A673 (cell line): Measurements from ENCODE around the gene STX11. TPM values are rescaled to one million over a fixed set of nuclear protein-coding genes. Genes with fewer than 3 reads are reported as not detected.

Experiments used
- BruUV-seq: library from RNA; stranded (reverse); fragments of 400-500 nt; replicated peaks from 2 replicates; lab custom pipeline; 2021; lab: Mats Ljungman, UMichigan
- CTCF ChIA-PET: fragments of 300-600 bp; sonication (Branson Sonifier 250); formaldehyde crosslinking; loops from one replicate; lab custom pipeline; 2022; ENCODE audit warnings: antibody characterized with exemption; lab: Charles Lee
- POLR2A ChIA-PET: fragments of 300-600 bp; sonication (Branson Sonifier 250); formaldehyde crosslinking; loops from one replicate; lab custom pipeline; 2022; ENCODE audit warnings: antibody characterized with exemption; ENCODE audit not compliant: low non-redundant PET; lab: Charles Lee
- DNase-seq: peaks from one replicate; pipeline ENCODE4 v3.0.0-alpha.2; 2015; ENCODE audit warnings: low spot score
- H3K27ac ChIP-seq: fragments of 200-600 bp; sonication (generic); 2 replicates; pipeline ENCODE4 v1.5.1; 2016; ENCODE audit warnings: mixed run types, low read depth, mild to moderate bottlenecking, mixed read lengths, antibody characterized with exemption, low read length; ENCODE audit not compliant: poor library complexity, severe bottlenecking
- H3K27me3 ChIP-seq: fragments of 200-600 bp; sonication (generic); replicated peaks from 2 replicates; pipeline ENCODE4 v1.6.1; 2017; ENCODE audit warnings: mixed run types, low read depth, mild to moderate bottlenecking, mixed read lengths, antibody characterized with exemption, low read length; ENCODE audit not compliant: insufficient read depth, poor library complexity
- H3K36me3 ChIP-seq: fragments of 200-600 bp; sonication (generic); 2 replicates; pipeline ENCODE4 v1.6.1; 2016; ENCODE audit warnings: mixed run types, mild to moderate bottlenecking, mixed read lengths, antibody characterized with exemption, low read length; ENCODE audit not compliant: insufficient read depth, poor library complexity, severe bottlenecking
- H3K4me1 ChIP-seq: fragments of 200-600 bp; sonication (generic); 2 replicates; pipeline ENCODE4 v1.6.1; 2017; ENCODE audit warnings: mixed run types, mild to moderate bottlenecking, mixed read lengths, antibody characterized with exemption, low read length; ENCODE audit not compliant: insufficient read depth, poor library complexity, severe bottlenecking
- H3K4me3 ChIP-seq: fragments of 200-600 bp; sonication (generic); 2 replicates; pipeline ENCODE4 v1.5.1; 2016; ENCODE audit warnings: low read depth, mixed run types, mild to moderate bottlenecking, mixed read lengths, low read length; ENCODE audit not compliant: poor library complexity, severe bottlenecking
- H3K9me3 ChIP-seq: fragments of 200-600 bp; sonication (generic); 2 replicates; pipeline ENCODE4 v1.6.1; 2016; ENCODE audit warnings: mixed run types, low read depth, mild to moderate bottlenecking, mixed read lengths, antibody characterized with exemption, low read length; ENCODE audit not compliant: poor library complexity, severe bottlenecking
- CTCF ChIP-seq: fragments of 300-800, 200-600 bp; sonication (generic); conservative IDR thresholded peaks from 2 replicates; pipeline ENCODE4 v1.5.1; 2017; ENCODE audit warnings: low read depth, mild to moderate bottlenecking, antibody characterized with exemption, low read length, moderate library complexity, mixed read lengths
- EZH2 ChIP-seq: fragments of 200-600 bp; sonication (generic); IDR thresholded peaks from 2 replicates; pipeline ENCODE4 v1.6.1; 2017; ENCODE audit warnings: borderline replicate concordance, low read depth, mild to moderate bottlenecking, mixed read lengths, antibody characterized with exemption, low read length; ENCODE audit not compliant: poor library complexity, severe bottlenecking
- intact Hi-C: fragments of 100-400 bp; cut with micrococcal nuclease; formaldehyde crosslinking; loops from one replicate; pipeline ENCODE4 v1.10.0; 2022; ENCODE audit not compliant: unreplicated experiment
- total RNA-seq: library from RNA; stranded (reverse); gene quantifications from 2 replicates; pipeline ENCODE4 v1.2.3, GENCODE V29; 2021

The STX11 gene
- total RNA-seq, 1 experiment from 2014 or later = 0.30 TPM

DNA sequence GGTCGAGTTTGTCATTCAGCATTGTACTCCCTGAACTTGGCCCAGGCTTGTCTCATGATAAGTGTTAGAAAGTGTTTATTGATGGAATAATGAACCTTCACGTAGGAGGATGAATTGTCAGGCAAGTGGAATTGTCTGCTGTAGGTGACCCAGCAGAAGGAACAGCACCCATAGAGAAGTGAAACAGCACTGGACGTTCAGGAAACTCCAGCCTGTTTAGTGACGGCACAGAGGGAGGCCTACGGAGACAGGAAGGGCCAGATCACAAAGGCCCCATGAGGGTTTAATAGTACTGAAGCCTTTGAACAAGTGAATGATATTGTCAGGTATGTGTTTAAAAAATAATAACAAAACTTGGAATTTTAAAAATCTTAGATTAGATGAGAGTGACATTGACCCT is 2.9 kb downstream of the STX11 start:
- intact Hi-C loops = no loop called here
- Histone ChIP-seq H3K4me1 (peaks cover 8% of the 10 kb centered on the region), H3K4me3 (no peak overlapping the region), H3K27ac (no peak overlapping the region), H3K27me3 (peaks cover 7% of the 10 kb centered on the region), H3K9me3 (no peaks in the 10 kb centered on the region), H3K36me3 (no peaks in the 10 kb centered on the region)
- CTCF ChIA-PET = no interaction called here
- POLR2A ChIA-PET = no interaction called here
- BruUV-seq = no TSS peak
- no peak for DNase-seq
- TF ChIP-seq EZH2 (no peak), CTCF (no peak)

GRCh38 chr6:144153971-144154370 is 3.7 kb downstream of the STX11 start:
- POLR2A ChIA-PET = no interaction called here
- Histone ChIP-seq H3K27me3 (peaks cover 7% of the 10 kb centered on the region), H3K27ac (no peak overlapping the region), H3K9me3 (no peaks in the 10 kb centered on the region), H3K36me3 (no peaks in the 10 kb centered on the region), H3K4me3 (no peak overlapping the region), H3K4me1 (peaks cover 9% of the 10 kb centered on the region)
- intact Hi-C loops = no loop called here
- no TSS peak for BruUV-seq
- TF ChIP-seq CTCF (no peak), EZH2 (no peak)
- CTCF ChIA-PET = no interaction called here
- DNase-seq = no peak

GRCh38 chr6:144155529-144155928 is 5.2 kb downstream of the STX11 start:
- H3K36me3 ChIP-seq = no peaks in the 10 kb centered on the region
- peaks cover 9% of the 10 kb centered on the region for H3K4me1 ChIP-seq
- no peak overlapping the region for H3K4me3 ChIP-seq
- CTCF ChIA-PET = no interaction called here
- TF ChIP-seq EZH2 (no peak), CTCF (no peak)
- POLR2A ChIA-PET = no interaction called here
- intact Hi-C loops = no loop called here
- H3K27me3 ChIP-seq = peaks cover 7% of the 10 kb centered on the region
- H3K9me3 ChIP-seq = no peaks in the 10 kb centered on the region
- DNase-seq = no peak
- no peak overlapping the region for H3K27ac ChIP-seq
- no TSS peak for BruUV-seq
